Fibroblast of lung (primary cell): ENCODE results near the gene HEMK1. TPM values are rescaled to one million over a fixed set of nuclear protein-coding genes. Genes with fewer than 3 reads are reported as not detected.

Experiments used
- DNase-seq, 2 donors: peaks; one replicate each; pipeline versions ENCODE4 v3.0.0 to v3.0.0-alpha.2; 2010; ENCODE audit warnings: low read depth in 2 of 2
- H2AFZ ChIP-seq: 2 replicates; pipeline ENCODE4 v1.5.1; 2012; ENCODE audit warnings: low read length, control low read depth, inconsistent platforms
- H3K27ac ChIP-seq: 2 replicates; pipeline ENCODE4 v1.5.1; 2011; ENCODE audit warnings: low read length, control low read depth; ENCODE audit not compliant: insufficient read depth
- H3K27me3 ChIP-seq: 2 replicates; pipeline ENCODE4 v1.5.1; 2011; ENCODE audit warnings: mild to moderate bottlenecking, low read length; ENCODE audit not compliant: control insufficient read depth, insufficient read depth
- H3K36me3 ChIP-seq: 2 replicates; pipeline ENCODE4 v1.5.1; 2011; ENCODE audit warnings: low read length; ENCODE audit not compliant: control insufficient read depth, insufficient read depth
- H3K4me1 ChIP-seq: 2 replicates; pipeline ENCODE4 v1.5.1; 2011; ENCODE audit warnings: low read length; ENCODE audit not compliant: control insufficient read depth, insufficient read depth; ENCODE audit errors: extremely low read depth
- H3K4me2 ChIP-seq: 2 replicates; pipeline ENCODE4 v1.5.1; 2011; ENCODE audit warnings: low read length, control low read depth; ENCODE audit not compliant: insufficient read depth; ENCODE audit errors: extremely low read depth
- H3K4me3 ChIP-seq, 4 experiments: fragments of 200-600 bp in 1 of 4; sonication (generic) in 1 of 4; replicated peaks in 1 of 4; 2 replicates each; pipeline ENCODE4 v1.5.1; 2011 to 2016; ENCODE audit warnings: low read length in 4 of 4, low read depth in 3 of 4, mild to moderate bottlenecking in 3 of 4, control low read depth in 2 of 4, inconsistent platforms in 1 of 4, mixed read lengths in 1 of 4; ENCODE audit not compliant: insufficient read depth in 1 of 4; ENCODE audit errors: control extremely low read depth in 1 of 4
- H3K79me2 ChIP-seq: 2 replicates; pipeline ENCODE4 v1.5.1; 2012; ENCODE audit warnings: mild to moderate bottlenecking, low read length, inconsistent platforms; ENCODE audit not compliant: control insufficient read depth, insufficient read depth
- H3K9ac ChIP-seq: 2 replicates; pipeline ENCODE4 v1.5.1; 2011; ENCODE audit warnings: mild to moderate bottlenecking, low read length, control low read depth; ENCODE audit not compliant: insufficient read depth
- H3K9me3 ChIP-seq: 2 replicates; pipeline ENCODE4 v1.5.1; 2012; ENCODE audit warnings: low read depth, low read length; ENCODE audit not compliant: control insufficient read depth, insufficient read depth
- H4K20me1 ChIP-seq: 2 replicates; pipeline ENCODE4 v1.5.1; 2011; ENCODE audit warnings: low read length; ENCODE audit not compliant: control insufficient read depth, insufficient read depth; ENCODE audit errors: extremely low read depth
- CTCF ChIP-seq, 2 donors: IDR thresholded peaks in 1 of 2; conservative IDR thresholded peaks in 1 of 2; 1 replicate in 1 of 2; 2 replicates in 1 of 2; pipeline ENCODE4 v1.5.1; 2011 to 2012; ENCODE audit warnings: low read length in 2 of 2, control low read depth in 1 of 2, inconsistent platforms in 1 of 2, low read depth in 1 of 2, mild to moderate bottlenecking in 1 of 2
- EZH2 ChIP-seq: IDR thresholded peaks from 2 replicates; pipeline ENCODE4 v1.5.1; 2012; ENCODE audit warnings: low read length, control low read depth, mild to moderate bottlenecking; ENCODE audit errors: missing control alignments
- polyA plus RNA-seq, 2 donors: library from polyadenylated mRNA; depleted of rRNA in 1 of 2; stranded (reverse) in 1 of 2; unstranded in 1 of 2; fragments of >200 nt; gene quantifications; 2 replicates each; pipeline ENCODE4 v1.2.1, GENCODE V29; 2011 to 2012; ENCODE audit warnings: missing spikeins in 1 of 2
- total RNA-seq: library from RNA; depleted of rRNA; stranded (reverse); fragments of >200 nt; gene quantifications from 2 replicates; pipeline ENCODE4 v1.2.1, GENCODE V29; 2014

Gene HEMK1
- total and polyA plus RNA-seq, 2 donors (not counting 1 experiment from before 2014, with no cell fraction given): 8.4 to 12.7 TPM

GRCh38 chr3:50616003-50616769 lies 46.9 kb downstream of the HEMK1 start:
- H3K9ac ChIP-seq: no peak overlapping the region
- peak; percentile 70 to 82 for DNase-seq
- no peak overlapping the region for H3K27ac ChIP-seq
- no peaks in the 10 kb centered on the region for H3K27me3 ChIP-seq
- H3K9me3 ChIP-seq: no peaks in the 10 kb centered on the region
- H3K36me3 ChIP-seq: no peaks in the 10 kb centered on the region
- peaks cover 9% of the 10 kb centered on the region for H3K4me1 ChIP-seq
- peak overlapping the region; percentile 88 for H3K4me2 ChIP-seq
- H3K4me3 ChIP-seq: peak overlapping the region; percentile 47 to 89 (median 65)
- TF ChIP-seq EZH2: no peak
- TF ChIP-seq CTCF (conservative IDR thresholded peaks at IDR 0.05 in 1 of 2, IDR thresholded peaks at IDR 0.05 in 1 of 2; ENCODE audit: low read depth in 1 of 2, low read length in 2 of 2): peak; percentile 99 to 100
- peaks cover 5% of the 10 kb centered on the region for H3K79me2 ChIP-seq
- H2AFZ ChIP-seq: peak overlapping the region; percentile 87
- H4K20me1 ChIP-seq: no peaks in the 10 kb centered on the region

DNA sequence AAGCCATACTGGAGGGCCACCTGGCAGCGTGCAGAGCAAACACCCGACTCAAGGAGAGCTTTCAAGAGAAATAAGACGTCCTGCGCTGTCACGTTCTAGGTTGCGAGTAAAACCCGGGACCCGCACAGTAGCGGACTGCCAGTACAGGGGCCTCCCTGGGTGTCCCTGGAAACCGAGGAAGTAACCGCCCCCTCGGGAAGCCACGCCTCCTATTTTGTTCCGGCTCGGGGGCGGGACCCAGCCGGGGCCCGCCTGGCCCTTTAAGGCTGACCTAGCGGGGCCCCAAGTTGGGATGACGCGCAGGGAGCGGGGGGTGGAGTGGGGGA lies 47.4 kb downstream of the HEMK1 start:
- peak overlapping the region; percentile 88 for H3K4me2 ChIP-seq
- peaks cover 9% of the 10 kb centered on the region for H3K4me1 ChIP-seq
- H3K4me3 ChIP-seq: peak overlapping the region; percentile 47 to 89 (median 65)
- H2AFZ ChIP-seq: peak overlapping the region; percentile 87
- no peak overlapping the region for H3K9ac ChIP-seq
- H4K20me1 ChIP-seq: no peaks in the 10 kb centered on the region
- TF ChIP-seq EZH2 (no peak), CTCF (conservative IDR thresholded peaks at IDR 0.05 in 1 of 2, IDR thresholded peaks at IDR 0.05 in 1 of 2; ENCODE audit: low read depth in 1 of 2, low read length in 2 of 2) (no peak)
- peak; percentile 75 to 88 for DNase-seq
- H3K27ac ChIP-seq: no peak overlapping the region
- no peaks in the 10 kb centered on the region for H3K36me3 ChIP-seq
- no peaks in the 10 kb centered on the region for H3K9me3 ChIP-seq
- H3K79me2 ChIP-seq: peaks cover 5% of the 10 kb centered on the region
- no peaks in the 10 kb centered on the region for H3K27me3 ChIP-seq

DNA sequence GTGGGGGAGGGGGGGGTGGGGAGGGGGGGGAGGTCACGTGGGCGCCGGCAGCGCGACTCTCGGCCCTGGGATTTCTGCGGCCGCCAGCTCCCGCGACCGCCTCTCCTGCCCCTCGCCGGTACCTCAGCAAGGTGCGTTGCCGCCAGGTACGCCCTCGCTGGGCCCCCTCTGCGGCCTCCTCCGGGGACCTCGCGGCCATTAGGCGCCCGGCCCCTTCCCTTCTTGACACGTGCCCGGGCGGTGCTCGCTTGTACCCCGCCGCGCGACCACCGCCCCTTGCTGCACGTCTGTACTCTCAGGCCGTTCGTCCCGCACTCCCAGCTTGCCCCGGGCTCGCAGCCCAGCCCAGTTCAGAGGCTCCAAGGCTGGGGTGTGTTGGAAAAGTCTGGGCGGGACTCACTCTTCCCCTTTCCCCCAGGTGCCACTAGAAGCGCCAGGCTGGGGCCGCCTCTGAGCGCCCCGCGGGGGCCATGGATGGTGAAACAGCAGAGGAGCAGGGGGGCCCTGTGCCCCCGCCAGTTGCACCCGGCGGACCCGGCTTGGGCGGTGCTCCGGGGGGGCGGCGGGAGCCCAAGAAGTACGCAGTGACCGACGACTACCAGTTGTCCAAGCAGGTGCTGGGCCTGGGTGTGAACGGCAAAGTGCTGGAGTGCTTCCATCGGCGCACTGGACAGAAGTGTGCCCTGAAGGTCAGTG lies 47.9 kb downstream of the HEMK1 start, which contains the start of gene MAPKAPK3:
MAPKAPK3 (plus strand) TSS at position 56 of the 696 bp plus-strand sequence; CDS start at position 471, 415 bp downstream.
- Histone ChIP-seq H3K27ac (peak within 1 kb of the TSS; percentile 57), H3K36me3 (no peaks in the 10 kb centered on the region), H2AFZ (peak within 1 kb of the TSS; percentile 87), H3K9ac (peak within 1 kb of the TSS; percentile 88), H4K20me1 (no peaks in the 10 kb centered on the region), H3K27me3 (no peaks in the 10 kb centered on the region), H3K4me3 (peak within 1 kb of the TSS; percentile 68 to 89 (median 78)), H3K4me2 (peak within 1 kb of the TSS; percentile 99), H3K9me3 (no peaks in the 10 kb centered on the region), H3K79me2 (peaks cover 5% of the 10 kb centered on the region), H3K4me1 (peaks cover 8% of the 10 kb centered on the region)
- TF ChIP-seq EZH2 (no peak), CTCF (conservative IDR thresholded peaks at IDR 0.05 in 1 of 2, IDR thresholded peaks at IDR 0.05 in 1 of 2; ENCODE audit: low read depth in 1 of 2, low read length in 2 of 2) (no peak)
- no peak for DNase-seq
